HG02970 (cell line): ENCODE measurements around the gene PRR35.

ENCODE experiments used
- ATAC-seq: cut with Tn5 transposase; IDR thresholded peaks from one replicate; pipeline ENCODE4 v1.9.1; 2021; ENCODE audit warnings: mild to moderate bottlenecking, moderate library complexity, moderate number of reproducible peaks; ENCODE audit not compliant: unreplicated experiment, low FRiP score

Gene PRR35

DNA sequence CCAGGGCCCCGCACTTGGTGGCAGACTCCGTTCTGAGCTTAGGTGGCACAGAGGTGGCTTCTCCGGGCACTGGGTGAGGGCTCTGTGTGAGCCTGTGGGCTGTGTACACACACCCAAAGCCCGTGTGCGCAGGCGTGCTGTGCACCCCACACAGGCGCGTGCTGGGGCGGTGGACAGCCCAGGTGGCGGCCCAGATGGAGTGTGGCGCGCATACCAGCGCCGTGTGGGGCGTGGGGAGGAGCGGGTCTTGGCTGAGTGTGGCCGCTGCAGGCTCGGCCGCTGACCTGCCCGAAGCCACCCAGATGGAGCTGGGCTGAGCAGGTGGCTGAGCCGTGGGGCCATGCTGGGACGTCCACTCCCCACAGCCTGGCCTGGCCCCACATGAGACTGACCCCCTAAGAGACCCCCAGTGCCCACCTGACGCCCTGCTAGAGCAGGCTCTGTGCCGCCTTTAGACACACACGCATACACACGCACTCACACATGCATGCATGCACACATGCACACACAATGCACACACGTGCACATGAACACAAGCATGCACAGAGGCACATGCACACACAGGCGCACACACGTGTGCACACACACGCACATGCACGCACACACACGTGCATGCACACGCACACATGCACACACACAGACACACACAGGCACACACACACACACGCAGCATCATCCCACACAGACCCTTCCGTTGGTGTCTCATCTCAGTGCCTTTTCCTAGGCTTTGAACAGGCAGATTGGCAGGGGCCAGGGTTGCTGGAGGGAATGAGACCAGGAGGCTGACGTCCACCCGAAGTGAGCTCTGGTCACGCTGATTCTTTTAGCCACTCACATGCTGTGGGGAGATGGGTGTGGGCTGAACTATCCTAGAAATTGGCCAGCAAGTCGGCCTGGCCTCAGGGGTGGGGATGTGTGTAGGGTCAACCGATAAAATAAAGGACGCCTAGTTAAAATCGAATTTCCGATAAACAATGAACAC, 2.1 kb downstream of the PRR35 start:
- ATAC-seq, result no peak

DNA sequence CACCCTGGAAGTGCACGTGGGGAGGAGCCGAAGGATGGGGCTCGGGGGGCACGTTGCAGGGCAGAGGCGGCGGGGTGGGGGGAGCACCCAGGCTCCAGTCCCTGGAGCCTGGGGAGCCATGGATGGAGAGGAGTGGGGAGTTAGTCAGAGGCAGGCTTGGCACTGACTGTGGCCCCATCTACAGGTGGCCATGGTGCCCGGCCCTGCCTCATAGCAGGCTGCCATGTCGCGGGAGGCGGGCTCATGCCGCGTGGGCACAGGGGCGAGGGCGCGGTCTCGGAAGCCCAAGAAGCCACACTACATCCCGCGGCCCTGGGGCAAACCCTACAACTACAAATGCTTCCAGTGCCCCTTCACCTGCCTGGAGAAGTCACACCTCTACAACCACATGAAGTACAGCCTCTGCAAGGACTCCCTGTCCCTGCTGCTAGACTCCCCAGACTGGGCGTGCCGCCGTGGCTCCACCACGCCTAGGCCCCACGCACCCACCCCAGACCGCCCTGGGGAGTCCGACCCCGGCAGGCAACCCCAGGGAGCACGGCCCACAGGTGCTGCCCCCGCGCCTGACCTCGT, 3.0 kb downstream of the PRR35 start:
- ATAC-seq, result no peak

DNA sequence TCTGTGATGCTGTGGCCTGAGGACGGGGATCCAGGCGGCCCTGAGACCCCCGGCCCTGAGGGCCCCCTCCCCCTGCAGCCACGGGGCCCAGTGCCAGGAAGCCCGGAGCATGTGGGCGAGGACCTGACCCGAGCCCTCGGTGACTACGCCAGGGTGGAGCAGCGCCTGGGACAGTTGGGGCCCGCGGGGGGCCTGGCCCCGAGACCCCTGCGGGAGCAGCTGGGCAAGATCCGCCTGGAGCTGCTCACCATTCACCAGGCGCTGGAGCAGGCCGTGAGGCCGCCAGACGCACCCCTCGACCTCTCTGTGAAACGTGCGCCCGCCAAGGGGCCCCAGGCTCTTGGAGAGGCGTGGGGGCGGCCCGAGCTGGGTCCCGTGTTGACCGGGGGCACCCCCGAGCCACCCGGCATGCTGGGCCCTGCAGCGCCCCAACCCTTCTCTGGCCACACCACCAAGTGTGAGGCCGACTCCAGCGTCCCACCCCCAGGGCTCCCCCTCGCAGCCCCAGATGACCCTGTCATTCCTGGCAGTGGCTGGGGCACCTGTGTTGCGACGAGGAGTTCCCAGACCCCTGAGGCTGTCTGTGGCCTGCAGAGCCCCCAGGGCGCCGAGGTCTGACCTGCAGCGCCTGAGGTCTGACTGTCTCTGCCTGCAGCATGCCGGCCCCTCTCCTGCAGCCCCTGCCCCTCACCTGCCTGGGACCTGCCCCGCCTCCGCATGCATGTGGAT, 4.7 kb downstream of the PRR35 start:
- ATAC-seq, result no peak

DNA sequence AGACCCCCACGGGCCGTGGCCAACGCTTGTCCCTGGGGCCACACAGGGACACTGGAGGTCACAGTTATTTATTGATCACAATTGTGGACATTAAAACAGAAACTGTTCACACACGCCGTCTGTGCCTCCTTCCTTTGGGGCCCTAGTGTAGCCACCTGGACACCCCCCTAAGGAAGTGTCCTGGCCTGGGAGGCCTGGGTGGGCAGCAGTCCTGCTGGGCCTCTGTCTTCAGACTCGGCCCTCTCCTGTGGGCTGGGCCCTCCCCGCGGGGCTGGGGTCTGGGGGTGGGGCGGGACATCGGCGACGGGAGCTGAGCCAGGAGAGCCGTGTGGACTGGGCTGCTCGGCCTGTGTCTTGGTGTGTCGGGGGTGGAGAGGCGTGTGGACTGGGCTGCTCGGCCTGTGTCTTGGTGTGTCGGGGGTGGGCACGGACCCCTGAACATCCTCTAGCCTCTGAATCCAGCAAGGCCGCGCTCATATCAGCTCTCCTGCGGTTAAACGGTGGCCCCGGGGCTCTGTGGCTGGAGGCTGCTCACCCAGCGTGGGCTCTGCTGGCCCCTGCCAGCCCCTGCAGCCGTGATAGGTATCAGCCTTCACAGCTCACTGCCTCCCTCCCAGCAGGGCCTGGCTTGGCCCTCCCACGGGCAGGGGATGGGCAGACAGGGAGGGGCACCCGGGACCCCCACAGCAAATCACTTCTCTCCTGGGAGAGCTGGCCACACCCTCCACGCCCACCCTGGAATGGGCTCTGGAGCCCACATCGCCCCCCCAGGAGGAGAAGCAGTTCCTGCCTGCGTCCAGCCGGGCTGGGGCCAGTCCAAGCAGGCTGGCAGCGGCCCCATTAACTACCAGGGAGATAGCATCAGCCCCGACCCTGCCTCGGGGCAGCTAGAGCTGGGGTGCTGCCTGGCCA, 5.5 kb downstream of the PRR35 start:
- no peak for ATAC-seq

DNA sequence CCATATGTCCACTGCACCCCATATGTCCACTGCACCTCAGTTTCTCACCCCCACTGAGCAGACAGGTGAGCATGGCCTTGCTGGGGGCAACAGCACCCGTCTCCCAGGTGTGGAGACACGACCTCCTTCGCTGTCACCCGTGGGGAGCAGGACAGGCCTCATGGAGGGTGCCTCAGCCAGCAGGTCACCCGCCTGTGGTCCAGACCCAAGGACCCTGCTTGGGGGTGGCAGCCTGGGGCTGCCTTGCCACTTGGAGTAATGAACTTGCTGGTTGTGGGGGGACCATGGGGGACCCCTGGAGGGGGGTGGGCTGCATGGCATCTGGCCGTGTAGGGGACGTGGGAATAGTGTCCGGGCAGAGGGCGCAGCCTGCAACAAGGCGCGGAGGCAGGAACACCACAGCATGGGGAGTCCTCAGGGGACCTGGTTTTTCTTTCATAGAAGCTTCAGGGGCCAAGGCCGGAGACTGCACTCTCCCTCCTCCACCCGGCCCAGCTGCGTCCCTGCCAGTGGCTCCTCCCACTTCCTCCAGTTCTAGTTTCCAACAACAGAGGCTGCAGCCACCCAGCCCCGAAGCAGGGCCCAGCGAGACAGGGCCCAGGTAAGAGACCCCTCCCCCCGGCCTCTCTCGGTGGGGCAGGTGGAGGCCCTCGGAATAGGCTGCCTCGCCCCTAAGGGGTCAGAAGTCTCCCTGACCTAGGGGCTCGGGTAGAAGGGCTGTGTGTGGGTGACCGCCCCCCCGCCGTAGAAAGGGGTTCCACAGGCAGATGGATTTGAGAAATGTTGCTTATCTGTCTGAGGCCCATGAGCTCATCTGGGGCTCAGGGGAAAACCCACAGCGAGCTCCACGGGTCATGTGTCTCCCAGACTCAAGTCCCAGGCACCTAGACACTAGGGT, 6.5 kb downstream of the PRR35 start, which contains the start of gene NHLRC4:
Gene NHLRC4, plus strand, starts transcription at position 531 of the 898 bp plus-strand sequence. CDS start 1,043 bp downstream, outside the sequence.
- no peak for ATAC-seq

DNA sequence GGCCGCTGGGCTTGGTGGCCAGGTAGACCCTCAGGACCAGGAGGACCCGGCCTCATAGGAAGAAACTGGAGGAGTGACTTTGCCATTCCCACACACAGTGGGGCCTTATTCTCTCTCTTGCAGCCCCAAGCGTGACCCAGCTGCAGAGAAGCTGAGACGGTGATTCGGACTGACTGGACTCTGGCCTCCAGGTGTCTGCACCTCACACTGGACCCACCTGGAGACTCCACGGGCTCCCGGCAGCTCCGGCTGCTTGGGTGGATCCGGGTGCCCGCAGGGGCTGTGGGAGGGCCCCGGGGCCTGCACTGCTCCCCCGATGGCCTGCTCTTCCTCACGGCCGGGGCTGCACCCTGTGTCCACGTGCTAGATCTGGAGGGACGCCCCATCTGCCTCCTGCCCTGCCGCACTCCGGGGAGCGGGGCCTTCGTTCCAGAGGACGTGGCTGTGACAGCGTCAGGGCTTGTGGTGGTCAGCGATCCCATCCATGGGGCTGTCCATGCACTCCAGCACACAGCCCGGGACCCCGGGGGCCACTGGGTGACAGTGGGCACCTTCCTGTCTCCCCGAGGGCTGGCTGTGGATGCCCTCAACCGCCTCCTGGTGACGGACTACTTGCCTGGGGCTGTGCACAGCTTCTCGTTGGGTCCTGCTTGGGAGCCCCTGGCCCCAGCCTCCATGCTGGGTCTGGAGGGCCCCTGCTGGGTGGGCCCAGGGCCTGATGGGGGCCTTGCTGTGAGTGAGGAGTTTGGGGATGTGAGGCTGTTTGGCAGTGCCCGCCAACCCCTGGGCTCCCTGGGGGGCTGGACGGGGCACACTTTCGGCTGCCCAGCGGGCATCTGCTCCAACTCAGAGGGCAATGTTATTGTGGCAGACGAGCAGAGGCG, 7.4 kb downstream of the PRR35 start:
- no peak for ATAC-seq

DNA sequence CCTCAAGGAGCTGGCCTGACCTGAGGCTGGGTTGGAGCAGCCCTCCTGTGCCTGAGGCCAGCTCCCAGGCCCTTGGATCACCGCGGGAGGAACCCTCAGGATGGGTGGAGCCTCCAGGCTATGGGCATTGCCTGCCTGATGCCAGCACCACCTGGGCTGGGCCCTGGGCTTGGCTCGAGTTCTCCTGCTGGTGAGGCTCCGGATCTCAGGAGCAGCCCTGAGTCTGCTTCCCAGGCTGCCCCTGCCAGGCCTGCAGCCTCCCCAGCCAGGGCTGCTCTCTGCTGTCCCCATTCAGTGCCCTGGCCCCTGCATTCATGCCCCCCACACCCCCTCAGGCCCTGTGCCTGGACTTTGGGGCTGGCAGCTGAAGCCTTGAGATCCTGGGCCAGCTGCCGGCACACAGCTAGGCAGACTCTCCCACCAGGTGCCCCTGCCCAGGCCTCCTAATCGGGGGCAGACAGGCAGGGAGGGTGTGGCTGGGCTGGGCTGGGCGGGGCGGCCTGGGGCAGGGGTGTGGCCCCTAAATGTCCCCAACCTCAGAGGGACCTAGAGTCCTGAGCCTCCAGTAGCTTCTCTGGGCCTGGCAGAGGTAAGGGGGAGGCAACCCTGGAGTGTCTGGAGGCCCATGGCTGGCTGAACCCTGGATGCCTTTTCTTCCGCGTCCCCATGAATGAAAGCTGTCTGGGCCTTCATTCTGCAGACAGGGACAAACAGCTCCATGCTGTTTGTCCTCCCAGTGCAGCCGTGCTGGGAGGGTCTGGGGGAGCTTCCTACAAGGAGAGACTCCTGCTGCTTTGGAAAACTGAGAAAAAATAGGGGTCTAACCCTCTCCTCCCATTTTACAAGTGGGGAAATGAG, 8.4 kb downstream of the PRR35 start:
- no peak for ATAC-seq

DNA sequence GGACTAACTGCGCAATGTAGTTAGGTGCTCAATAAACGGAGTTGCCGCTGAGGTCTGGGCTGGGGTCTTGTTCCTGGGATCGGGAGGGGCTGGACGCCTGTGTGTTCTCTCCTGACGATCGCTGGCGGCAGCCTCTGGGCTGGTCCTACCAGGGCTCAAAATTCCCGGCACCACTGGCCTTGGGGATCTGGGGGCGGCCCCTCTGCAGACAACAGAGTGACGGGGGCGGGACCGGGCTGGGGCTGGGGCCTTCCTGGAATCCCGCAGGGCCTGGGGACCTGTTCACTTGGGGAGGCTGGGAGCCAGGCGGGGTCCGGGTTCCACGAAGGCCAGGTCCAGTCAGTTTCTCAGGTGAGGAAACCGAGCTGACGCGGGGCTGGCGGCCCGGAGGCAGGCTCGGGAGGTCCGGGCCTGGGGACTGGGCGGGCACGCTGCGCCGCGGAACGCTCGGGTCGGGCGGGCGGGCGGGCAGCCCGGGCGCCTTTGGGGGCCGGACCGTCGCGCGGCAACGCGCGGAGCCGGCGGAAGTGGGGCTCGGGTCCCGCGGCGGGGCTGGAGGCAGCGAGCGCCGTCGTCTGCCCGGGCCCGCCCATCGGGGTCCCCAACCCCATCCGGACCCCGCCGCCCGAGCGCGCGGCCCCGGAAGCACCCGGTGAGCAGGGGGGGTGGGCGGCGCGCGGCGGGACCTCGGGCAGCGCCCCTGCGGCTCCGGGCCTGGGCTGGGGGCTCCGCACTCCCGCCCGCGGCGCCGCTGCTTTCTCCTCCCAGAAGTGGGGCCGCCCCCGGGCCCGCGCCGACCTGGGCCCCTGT, 9.5 kb downstream of the PRR35 start, which contains the start of gene PIGQ:
Gene PIGQ, plus strand, starts transcription at position 524 of the 810 bp plus-strand sequence. CDS start 4,107 bp downstream, outside the sequence.
- no peak for ATAC-seq

DNA sequence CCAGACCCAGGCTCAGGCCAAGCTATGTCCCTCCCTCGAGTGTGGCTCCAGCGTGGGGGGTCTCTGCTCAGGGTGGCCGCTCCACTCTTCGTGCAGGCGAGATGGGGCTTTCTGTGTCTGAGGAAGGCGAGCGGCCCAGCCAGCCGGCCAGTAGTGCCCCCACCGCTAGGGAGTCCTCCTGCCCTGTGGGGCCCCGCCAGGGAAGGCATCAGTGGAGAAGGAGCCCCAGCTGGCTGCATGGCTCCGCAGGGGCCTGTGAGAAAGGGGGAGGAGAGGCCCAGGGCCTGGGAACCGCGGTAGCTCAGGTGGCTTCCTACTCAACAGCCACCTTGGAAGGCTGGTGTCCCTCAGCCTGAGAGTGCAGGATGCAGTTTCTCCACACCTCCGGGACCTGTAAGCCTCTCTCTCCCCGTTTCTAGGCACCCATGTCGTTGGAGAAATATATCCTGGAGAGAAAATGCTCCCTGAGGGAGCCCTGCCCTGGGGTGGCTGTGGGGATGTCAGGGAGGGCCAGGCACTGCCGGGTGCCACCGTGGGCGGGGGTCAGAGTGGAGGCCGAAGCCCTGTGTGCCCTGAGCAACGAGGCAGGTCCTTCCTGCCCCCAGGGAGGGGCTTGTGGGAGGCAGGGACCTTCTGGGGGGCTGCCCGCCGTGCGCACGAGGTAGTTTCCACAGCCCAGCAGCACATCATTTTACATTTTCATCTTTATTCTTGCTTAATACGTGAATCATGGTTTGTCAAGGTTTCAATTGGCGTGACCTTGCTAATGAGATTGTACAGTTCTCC, 12.9 kb downstream of the PRR35 start:
- ATAC-seq, result no peak

DNA sequence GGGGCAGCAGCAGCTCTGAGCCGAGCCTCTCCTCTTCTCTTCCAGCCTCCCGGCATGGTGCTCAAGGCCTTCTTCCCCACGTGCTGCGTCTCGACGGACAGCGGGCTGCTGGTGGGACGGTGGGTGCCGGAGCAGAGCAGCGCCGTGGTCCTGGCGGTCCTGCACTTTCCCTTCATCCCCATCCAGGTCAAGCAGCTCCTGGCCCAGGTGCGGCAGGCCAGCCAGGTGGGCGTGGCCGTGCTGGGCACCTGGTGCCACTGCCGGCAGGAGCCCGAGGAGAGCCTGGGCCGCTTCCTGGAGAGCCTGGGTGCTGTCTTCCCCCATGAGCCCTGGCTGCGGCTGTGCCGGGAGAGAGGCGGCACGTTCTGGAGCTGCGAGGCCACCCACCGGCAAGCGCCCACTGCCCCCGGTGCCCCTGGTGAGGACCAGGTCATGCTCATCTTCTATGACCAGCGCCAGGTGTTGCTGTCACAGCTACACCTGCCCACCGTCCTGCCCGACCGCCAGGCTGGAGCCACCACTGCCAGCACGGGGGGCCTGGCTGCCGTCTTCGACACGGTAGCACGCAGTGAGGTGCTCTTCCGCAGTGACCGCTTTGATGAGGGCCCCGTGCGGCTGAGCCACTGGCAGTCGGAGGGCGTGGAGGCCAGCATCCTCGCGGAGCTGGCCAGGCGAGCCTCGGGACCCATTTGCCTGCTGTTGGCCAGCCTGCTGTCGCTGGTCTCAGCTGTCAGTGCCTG, 14.0 kb downstream of the PRR35 start:
- ATAC-seq, result no peak

DNA sequence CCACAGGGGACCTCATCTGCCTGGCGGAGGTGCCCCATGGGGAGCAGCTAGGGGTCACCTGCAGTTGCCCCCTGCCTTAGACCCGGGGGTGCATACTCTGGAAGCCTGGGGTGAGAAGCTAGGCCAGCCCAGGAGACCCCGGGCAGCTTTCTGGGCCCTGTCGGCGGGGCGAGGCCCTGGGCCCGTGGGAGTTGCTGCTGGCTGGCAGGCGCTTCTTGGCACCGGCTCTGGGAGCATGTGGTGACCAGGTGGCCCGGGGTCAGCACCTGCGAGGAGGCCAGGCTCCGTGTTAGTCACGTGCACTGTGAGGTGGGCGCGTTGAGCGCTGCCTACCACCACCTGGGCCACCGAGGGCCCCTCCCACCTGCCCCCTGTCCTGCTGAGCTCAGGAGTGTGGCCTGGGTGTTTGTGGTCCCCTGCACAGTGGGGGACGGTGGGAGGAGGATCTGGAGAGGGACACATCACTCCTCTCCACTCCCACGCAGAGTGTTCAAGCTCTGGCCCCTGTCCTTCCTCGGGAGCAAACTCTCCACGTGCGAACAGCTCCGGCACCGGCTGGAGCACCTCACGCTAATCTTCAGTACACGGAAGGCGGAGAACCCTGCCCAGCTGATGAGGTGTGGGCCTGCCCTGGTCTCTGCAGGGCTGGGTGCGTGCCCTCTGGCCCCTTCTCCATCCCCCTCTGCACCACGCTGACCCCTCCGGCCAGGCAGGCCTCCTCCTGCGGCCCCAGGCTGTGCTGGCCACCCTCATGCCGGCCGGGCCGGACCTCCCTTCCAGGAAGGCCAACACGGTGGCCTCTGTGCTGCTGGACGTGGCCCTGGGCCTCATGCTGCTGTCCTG, 15.4 kb downstream of the PRR35 start:
- no peak for ATAC-seq

DNA sequence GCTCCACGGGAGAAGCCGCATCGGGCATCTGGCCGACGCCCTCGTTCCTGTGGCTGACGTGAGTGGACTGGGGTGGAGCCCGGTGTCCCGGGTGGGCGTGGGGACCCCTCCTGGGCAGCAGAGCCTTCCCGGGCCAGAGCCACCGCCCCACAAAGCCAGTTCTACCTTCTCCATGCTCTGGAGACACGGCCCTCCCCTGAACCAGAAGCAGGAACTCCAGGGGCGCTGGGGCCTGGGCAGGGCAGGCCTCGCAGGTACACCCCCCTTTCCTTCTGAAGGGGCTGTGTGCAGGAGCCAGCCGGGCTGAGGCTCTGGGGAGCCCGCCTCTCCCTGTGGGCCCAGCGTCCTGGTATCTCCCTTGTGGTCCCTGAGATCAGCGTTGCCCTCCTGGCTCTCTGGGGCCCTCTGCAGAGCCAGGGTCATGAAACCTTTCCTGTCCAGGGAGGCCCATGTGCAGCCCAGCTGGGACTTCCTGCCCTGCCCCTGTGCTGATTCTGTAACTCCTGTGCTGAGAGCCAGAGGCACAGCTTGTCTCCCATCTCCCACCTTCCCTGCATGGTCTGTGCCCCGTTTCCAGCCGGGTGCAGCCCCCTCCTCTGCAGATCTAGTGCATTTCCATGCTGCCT, 16.1 kb downstream of the PRR35 start:
- ATAC-seq, result no peak

DNA sequence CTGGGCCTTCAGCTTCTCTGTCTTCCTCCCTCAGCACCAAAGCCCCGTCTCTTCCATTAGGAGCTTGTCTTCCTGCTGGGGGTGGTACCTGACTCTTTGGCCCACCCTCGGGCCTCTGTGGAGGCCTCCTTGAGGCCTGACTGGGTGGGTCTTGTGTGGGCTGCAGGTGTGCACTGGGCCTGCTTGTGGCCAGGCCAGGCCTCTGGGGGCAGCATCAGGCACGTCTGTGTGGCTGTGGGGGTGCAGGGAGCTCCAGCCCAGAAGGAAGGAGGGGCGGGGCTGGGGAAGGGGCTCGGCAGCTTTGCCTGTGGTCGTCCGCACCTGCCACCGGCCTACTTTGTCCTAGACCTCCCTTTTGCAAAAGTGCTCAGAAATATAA, 16.6 kb downstream of the PRR35 start:
- no peak for ATAC-seq

DNA sequence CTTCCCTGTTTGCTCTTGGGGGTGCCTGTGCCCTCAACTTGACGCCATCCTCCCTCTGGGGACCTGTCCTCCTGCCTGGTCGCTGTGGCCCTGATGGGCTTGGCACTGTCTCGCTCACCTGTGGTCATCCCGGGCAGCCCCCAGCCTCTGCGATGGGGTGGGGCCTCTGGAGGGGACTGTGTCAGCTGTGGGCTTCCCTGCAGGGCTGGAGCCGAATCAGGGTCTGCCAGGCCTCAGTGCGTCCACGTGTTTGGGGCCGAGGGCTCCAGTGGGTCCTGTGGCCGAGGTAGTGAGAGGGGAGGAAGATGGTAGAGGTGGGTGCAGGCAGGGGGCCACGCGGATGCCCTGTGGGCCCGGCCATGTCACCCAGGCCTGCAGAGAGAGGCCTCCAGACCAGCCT, 17.6 kb downstream of the PRR35 start:
- ATAC-seq, result no peak
